Mesodermal cell (in vitro differentiated cells): Measurements from ENCODE around the gene MTG1.
"Not testable (repeated sequence)": the region's sequence is repeated elsewhere in the genome, so short reads cannot be mapped to it uniquely, and the experiment has no call there.

ENCODE experiments used
- H3K27ac ChIP-seq: 2 replicates; pipeline ENCODE4 v1.7.0; 2013; ENCODE audit warnings: mild to moderate bottlenecking, low read depth, low read length, moderate library complexity; ENCODE audit not compliant: severe bottlenecking
- H3K36me3 ChIP-seq: 2 replicates; pipeline ENCODE4 v1.7.1; 2013; ENCODE audit warnings: mild to moderate bottlenecking, low read length, moderate library complexity; ENCODE audit not compliant: control insufficient read depth, insufficient read depth
- H3K4me1 ChIP-seq: one replicate; pipeline ENCODE4 v1.7.1; 2013; ENCODE audit warnings: mild to moderate bottlenecking, low read length; ENCODE audit not compliant: insufficient read depth, control insufficient read depth, poor library complexity, severe bottlenecking
- H3K4me3 ChIP-seq: 2 replicates; pipeline ENCODE4 v1.7.0; 2013; ENCODE audit warnings: low read length, control low read depth, mild to moderate bottlenecking; ENCODE audit not compliant: insufficient read depth, poor library complexity, severe bottlenecking; ENCODE audit errors: extremely low read depth
- H3K9me3 ChIP-seq: 2 replicates; pipeline ENCODE4 v1.7.1; 2013; ENCODE audit warnings: mild to moderate bottlenecking, low read length, moderate library complexity; ENCODE audit not compliant: control insufficient read depth
- WGBS, 2 experiments: methylation state at CpG; one replicate each; pipeline ENCODE4 v1.1.5; 2013; ENCODE audit warnings: missing lambda C conversion rate in 2 of 2; ENCODE audit not compliant: insufficient coverage in 2 of 2; 5-methylcytosine and 5-hydroxymethylcytosine counted together

Gene MTG1

DNA sequence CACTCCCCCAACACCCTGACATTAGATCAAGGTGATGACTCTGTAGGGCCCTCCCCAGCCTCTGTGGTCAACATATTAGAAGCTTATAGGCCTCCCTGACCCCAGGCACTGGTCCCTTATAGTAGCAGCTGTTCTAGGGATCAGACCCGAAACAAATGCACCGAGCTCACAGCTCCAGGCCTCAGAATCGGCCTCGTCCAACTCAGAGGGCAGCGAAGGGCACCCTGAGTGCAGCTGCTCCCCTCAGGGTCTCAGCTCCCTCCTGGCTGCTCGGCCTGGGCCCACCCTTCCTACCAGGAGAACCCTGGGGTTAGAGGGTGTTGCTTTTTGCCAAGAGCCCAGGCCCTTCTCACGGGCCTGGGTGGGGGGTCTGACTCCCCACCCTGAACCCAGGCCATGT is 25.8 kb upstream of the MTG1 start:
- Histone ChIP-seq H3K27ac (no peak overlapping the region), H3K4me3 (no peak overlapping the region), H3K4me1 (no peaks in the 10 kb centered on the region), H3K36me3 (peaks cover 73% of the 10 kb centered on the region), H3K9me3 (no peaks in the 10 kb centered on the region)
- WGBS, 2 experiments, result 87 to 99% methylated on average over 5 to 6 of the region's 7 CpGs

GRCh38 chr10:133370030-133370786 is 23.7 kb upstream of the MTG1 start:
- H3K36me3 ChIP-seq, result peaks cover 53% of the 10 kb centered on the region
- WGBS, 2 experiments, result 96 to 97% methylated on average over 23 of the region's 24 CpGs
- H3K4me1 ChIP-seq, result no peaks in the 10 kb centered on the region
- H3K4me3 ChIP-seq, result no peak overlapping the region
- no peaks in the 10 kb centered on the region for H3K9me3 ChIP-seq
- no peak overlapping the region for H3K27ac ChIP-seq

DNA sequence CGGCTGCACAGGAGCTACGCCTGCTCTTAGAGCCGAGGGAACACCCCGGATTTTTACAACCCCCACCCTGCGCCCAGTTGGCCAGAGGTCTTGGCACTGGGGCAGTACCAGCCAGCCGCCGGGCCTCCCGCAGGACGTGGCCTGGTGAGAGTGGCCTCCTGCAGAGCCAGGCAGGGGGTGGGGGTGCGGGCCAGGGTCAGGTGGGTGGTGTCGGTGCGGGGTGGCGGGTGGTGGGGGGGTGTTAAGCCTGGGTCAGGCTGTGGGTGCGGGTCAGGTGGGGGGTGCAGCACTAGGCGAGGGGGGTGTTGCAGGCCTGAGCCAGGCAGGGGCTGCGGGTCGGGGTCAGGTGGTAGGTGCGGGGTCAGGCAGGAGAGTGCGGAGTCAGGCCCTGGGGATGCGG is 21.4 kb upstream of the MTG1 start:
- Histone ChIP-seq H3K9me3 (no peaks in the 10 kb centered on the region), H3K27ac (no peak overlapping the region), H3K4me3 (peak overlapping the region; percentile 62), H3K4me1 (no peaks in the 10 kb centered on the region), H3K36me3 (peaks cover 34% of the 10 kb centered on the region)
- 34 to 77% methylated on average over 8 to 11 of the region's 20 CpGs for WGBS, 2 experiments

GRCh38 chr10:133373174-133374090 is 20.5 kb upstream of the MTG1 start, which contains the start of gene ECHS1:
ECHS1 (minus strand) TSS chr10:133373354; CDS start chr10:133373333, 21 bp downstream.
- Histone ChIP-seq H3K9me3 (no peaks in the 10 kb centered on the region), H3K27ac (no peak within 1 kb of the TSS), H3K4me1 (no peaks in the 10 kb centered on the region), H3K36me3 (peaks cover 29% of the 10 kb centered on the region), H3K4me3 (peak within 1 kb of the TSS; percentile 62)
- 7 to 10% methylated on average over 31 to 60 of the region's 89 CpGs for WGBS, 2 experiments

- no peak overlapping the region for H3K27ac ChIP-seq
- 72 to 77% methylated on average over 9 to 10 of the region's 12 CpGs for WGBS, 2 experiments
- H3K9me3 ChIP-seq, result no peaks in the 10 kb centered on the region
- no peak overlapping the region for H3K4me3 ChIP-seq
- peaks cover 7% of the 10 kb centered on the region for H3K36me3 ChIP-seq
- H3K4me1 ChIP-seq, result no peaks in the 10 kb centered on the region
Measured at GRCh38 chr10:133375357-133376115, 18.4 kb upstream of the MTG1 start.

- not testable (repeated sequence) for H3K9me3 ChIP-seq, H3K27ac ChIP-seq, H3K4me1 ChIP-seq, H3K36me3 ChIP-seq, H3K4me3 ChIP-seq
- WGBS, 2 experiments, result 88 to 100% methylated on average over 1 to 5 of the region's 5 CpGs
Measured at GRCh38 chr10:133376183-133376582, 17.8 kb upstream of the MTG1 start.

DNA sequence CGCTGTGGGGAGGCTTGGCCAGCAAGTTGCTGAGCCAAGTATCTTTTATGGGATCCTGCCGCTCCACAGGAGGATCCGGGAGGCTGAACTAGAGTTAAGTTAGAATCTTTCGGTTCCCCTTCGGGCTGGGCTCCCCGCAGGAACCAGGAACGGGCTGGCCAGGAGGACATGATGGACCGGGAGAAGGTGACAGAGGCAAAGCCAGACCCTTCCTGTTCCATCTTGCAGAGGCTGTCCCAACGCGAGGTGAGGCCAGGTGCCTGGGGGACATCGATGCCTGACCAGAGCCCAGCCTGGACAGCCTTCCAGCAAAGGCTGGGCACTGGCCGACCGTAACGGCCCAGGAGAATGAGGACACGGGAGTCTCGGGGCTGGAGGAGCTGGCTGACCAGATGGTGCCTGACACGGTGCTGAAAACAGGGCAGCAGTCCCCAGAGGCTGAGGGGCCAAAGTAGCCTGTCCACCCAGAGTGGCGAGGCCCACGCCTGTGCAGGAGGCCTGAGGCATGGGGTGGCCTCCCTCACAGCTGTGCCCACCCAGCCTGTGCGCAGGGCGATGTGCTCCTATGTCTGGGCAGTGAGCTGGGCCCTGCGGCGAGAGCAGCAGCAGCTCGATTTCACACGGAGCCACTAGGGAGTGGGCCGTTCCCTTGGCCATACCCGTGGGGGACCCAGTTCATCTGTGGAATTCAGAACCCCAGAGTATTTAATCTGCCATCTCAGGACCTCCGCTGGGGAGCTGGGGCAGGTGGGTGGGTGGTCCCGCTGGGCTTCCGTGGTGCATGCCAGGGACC is 16.7 kb upstream of the MTG1 start:
- Histone ChIP-seq H3K4me3 (no peak overlapping the region), H3K9me3 (no peaks in the 10 kb centered on the region), H3K27ac (no peak overlapping the region), H3K36me3 (no peaks in the 10 kb centered on the region), H3K4me1 (no peaks in the 10 kb centered on the region)
- WGBS, 2 experiments, result 88 to 89% methylated on average over 25 to 30 of the region's 30 CpGs

GRCh38 chr10:133377818-133378250 is 16.1 kb upstream of the MTG1 start:
- Histone ChIP-seq H3K4me3 (peak overlapping the region; percentile 67), H3K36me3 (peaks cover 2% of the 10 kb centered on the region), H3K27ac (no peak overlapping the region), H3K9me3 (no peaks in the 10 kb centered on the region), H3K4me1 (no peaks in the 10 kb centered on the region)
- 30 to 44% methylated on average over 13 to 17 of the region's 20 CpGs for WGBS, 2 experiments

GRCh38 chr10:133378251-133379096 is 15.5 kb upstream of the MTG1 start:
- 1 to 2% methylated on average over 57 to 61 of the region's 90 CpGs for WGBS, 2 experiments
- Histone ChIP-seq H3K9me3 (no peaks in the 10 kb centered on the region), H3K27ac (no peak overlapping the region), H3K4me1 (no peaks in the 10 kb centered on the region), H3K4me3 (peak overlapping the region; percentile 67), H3K36me3 (peaks cover 4% of the 10 kb centered on the region)
